Hepatocyte (in vitro differentiated cells): ENCODE data around the gene RPTOR.

Experiments
- EZH2 ChIP-seq: fragments of 200-600 bp; sonication (generic); IDR thresholded peaks from 2 replicates; pipeline ENCODE4 v1.6.1; 2016; ENCODE audit warnings: antibody characterized with exemption, mild to moderate bottlenecking, borderline replicate concordance
- TF ChIP-seq, protein P1 (sequence below): fragments of 200-600 bp; sonication (generic); IDR thresholded peaks from 2 replicates; pipeline ENCODE4 v1.5.1; 2016; ENCODE audit warnings: antibody characterized with exemption, mild to moderate bottlenecking; ENCODE audit not compliant: poor library complexity

DNA sequence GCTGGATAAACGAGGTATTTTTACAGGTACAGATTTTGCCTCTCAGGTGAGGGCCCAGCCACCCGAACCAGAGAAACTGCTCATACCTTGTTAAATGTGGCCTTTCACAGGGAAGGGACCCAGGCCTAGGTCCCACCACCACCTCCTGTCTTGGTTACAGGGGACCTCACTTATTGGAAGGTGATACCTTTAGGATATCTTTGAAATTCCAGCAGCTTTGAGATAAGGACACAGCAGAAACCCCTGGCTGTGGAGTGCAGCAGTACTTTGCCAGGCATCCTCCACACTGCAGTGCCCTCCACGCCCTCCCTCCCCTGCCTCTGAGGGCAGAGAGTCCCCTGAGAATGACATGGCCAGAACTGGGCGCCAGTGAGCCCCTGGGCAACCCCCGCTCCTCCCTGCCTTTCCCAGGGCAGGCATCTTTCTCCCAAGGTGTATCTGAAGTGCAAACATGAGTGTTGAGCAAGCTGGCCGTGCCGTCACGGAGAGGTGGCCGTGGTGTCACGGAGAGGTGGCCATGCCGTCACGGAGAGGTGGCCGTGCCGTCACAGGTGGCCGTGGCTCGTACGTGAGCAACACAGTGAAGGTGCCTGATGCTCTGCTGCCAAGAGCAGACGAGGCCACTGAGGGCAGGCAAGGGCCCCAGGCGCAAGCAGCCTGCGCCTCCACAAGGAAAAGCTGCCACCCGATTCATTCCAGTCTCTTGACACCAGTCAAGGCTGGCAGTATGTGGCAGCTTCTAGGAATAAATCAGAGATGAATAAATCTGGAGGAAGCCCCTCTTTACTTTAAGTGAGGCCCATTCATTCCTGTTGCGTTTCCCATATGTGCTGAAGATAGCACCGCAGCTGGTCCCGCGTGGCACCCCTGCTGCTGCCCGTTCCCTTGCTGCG, 312.5 kb downstream of the RPTOR start:
- TF ChIP-seq, protein P1, sequence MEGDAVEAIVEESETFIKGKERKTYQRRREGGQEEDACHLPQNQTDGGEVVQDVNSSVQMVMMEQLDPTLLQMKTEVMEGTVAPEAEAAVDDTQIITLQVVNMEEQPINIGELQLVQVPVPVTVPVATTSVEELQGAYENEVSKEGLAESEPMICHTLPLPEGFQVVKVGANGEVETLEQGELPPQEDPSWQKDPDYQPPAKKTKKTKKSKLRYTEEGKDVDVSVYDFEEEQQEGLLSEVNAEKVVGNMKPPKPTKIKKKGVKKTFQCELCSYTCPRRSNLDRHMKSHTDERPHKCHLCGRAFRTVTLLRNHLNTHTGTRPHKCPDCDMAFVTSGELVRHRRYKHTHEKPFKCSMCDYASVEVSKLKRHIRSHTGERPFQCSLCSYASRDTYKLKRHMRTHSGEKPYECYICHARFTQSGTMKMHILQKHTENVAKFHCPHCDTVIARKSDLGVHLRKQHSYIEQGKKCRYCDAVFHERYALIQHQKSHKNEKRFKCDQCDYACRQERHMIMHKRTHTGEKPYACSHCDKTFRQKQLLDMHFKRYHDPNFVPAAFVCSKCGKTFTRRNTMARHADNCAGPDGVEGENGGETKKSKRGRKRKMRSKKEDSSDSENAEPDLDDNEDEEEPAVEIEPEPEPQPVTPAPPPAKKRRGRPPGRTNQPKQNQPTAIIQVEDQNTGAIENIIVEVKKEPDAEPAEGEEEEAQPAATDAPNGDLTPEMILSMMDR, result no peak
- TF ChIP-seq EZH2, result no peak
